ENCODE data around the gene PRX. TPM values are rescaled to one million over a fixed set of nuclear protein-coding genes. Genes with fewer than 3 reads are reported as not detected.
"Not testable (repeated sequence)": the region's sequence is repeated elsewhere in the genome, so short reads cannot be mapped to it uniquely, and the experiment has no call there.

The PRX gene
- total RNA-seq, 1 experiment from 2014 or later: 4.8 TPM

DNA sequence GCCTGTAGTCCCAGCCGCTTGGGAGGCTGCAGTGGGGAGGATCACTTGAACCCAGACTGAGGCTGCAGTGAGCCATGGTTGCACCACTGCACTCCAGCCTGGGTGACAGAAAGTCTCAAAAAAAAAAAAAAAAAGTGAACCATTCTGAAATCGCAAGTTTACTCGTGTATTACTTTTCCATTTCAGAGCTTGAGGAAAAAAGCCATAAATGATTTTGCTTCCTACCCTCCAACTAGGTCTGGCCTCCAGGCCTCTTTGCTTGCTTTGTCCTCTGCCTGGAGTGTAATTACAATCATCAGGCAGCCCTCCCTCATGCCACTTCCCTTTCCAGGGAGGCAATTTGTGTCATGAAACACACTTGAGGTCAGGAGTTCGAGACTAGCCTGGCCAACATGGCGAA, 43.9 kb upstream of the PRX start:
- Histone ChIP-seq H3K9me3 (ENCODE audit: control insufficient read depth in 1 of 2, insufficient read depth in 1 of 2, low read depth in 1 of 2, low read length in 2 of 2) (no peaks in the 10 kb centered on the region), H3K36me3 (ENCODE audit: control insufficient read depth in 1 of 2, insufficient read depth in 2 of 2, low read length in 2 of 2) (peaks cover 7 to 11% of the 10 kb centered on the region in 2 experiments), H3K4me3 (replicated peaks in 1 of 2; ENCODE audit: low read depth in 1 of 2, low read length in 2 of 2) (no peak overlapping the region), H2AFZ (ENCODE audit: low read depth, low read length, poor library complexity, severe bottlenecking) (no peak overlapping the region), H3K79me2 (ENCODE audit: insufficient read depth, low read length) (peaks cover 13% of the 10 kb centered on the region; the same call in 1 of the 2 replicates), H4K20me1 (ENCODE audit: insufficient read depth) (no peaks in the 10 kb centered on the region), H3K9ac (ENCODE audit: low read length) (no peak overlapping the region), H3K27ac (ENCODE audit: low read depth, low read length) (no peak overlapping the region), H3K4me1 (ENCODE audit: control insufficient read depth in 1 of 2, insufficient read depth in 2 of 2, low read length in 2 of 2) (peaks cover 5 to 7% of the 10 kb centered on the region in 2 experiments; a peak in 3 of 4 replicates), H3K4me2 (ENCODE audit: low read length) (no peak overlapping the region), H3K9me2 (ENCODE audit: insufficient read depth) (no peaks in the 10 kb centered on the region), H3K27me3 (ENCODE audit: insufficient read depth, low read length) (no peaks in the 10 kb centered on the region)
- TF ChIP-seq, protein P1, sequence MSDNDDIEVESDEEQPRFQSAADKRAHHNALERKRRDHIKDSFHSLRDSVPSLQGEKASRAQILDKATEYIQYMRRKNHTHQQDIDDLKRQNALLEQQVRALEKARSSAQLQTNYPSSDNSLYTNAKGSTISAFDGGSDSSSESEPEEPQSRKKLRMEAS (IDR thresholded peaks at IDR 0.05): no peak
- TF ChIP-seq, protein P2, sequence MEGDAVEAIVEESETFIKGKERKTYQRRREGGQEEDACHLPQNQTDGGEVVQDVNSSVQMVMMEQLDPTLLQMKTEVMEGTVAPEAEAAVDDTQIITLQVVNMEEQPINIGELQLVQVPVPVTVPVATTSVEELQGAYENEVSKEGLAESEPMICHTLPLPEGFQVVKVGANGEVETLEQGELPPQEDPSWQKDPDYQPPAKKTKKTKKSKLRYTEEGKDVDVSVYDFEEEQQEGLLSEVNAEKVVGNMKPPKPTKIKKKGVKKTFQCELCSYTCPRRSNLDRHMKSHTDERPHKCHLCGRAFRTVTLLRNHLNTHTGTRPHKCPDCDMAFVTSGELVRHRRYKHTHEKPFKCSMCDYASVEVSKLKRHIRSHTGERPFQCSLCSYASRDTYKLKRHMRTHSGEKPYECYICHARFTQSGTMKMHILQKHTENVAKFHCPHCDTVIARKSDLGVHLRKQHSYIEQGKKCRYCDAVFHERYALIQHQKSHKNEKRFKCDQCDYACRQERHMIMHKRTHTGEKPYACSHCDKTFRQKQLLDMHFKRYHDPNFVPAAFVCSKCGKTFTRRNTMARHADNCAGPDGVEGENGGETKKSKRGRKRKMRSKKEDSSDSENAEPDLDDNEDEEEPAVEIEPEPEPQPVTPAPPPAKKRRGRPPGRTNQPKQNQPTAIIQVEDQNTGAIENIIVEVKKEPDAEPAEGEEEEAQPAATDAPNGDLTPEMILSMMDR (IDR thresholded peaks at IDR 0.05 in 2 of 3, conservative IDR thresholded peaks at IDR 0.05 in 1 of 3; ENCODE audit: borderline replicate concordance in 1 of 3, insufficient read depth in 1 of 3, low read depth in 2 of 3, low read length in 2 of 3): no peak
- ChIA-PET CTCF (interaction anchor here (1.3 kb wide), 1 partner anchor 36 kb away, joined by 3 read pairs; no protein-coding TSS in a partner anchor), RAD21 (ENCODE audit: low non-redundant PET in 1 of 2, low total read pairs in 2 of 2, uncharacterized antibody in 2 of 2, unreplicated experiment in 2 of 2) (no interaction called here), POLR2A (no interaction called here)
- intact Hi-C loops (cut with micrococcal nuclease): no loop called here
- DNase-seq (ENCODE audit: low read depth, low spot score) (no peak), ATAC-seq (no peak)
- no TSS peak for BruUV-seq (replicated peaks)

DNA sequence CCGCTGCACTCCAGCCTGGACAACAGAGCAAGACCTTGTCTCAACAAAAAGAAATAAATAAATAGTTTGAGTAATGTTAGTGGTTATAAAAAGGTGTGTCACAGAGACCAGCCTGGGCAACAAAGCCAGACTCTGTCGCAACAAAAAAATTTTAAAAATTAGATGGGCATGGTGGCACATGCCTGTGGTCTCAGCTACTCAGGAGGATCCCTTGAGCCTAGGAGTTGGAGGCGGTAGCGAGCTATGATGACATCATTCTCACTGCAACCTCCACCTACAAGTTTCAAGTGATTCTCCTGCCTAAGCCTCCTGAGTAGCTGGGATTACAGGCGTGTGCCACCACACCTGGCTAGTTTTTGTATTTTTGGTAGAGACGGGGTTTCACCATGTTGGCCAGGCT, 40.8 kb upstream of the PRX start:
- DNase-seq (ENCODE audit: low read depth, low spot score); H3K9me3 ChIP-seq (ENCODE audit: control insufficient read depth in 1 of 2, insufficient read depth in 1 of 2, low read depth in 1 of 2, low read length in 2 of 2); H3K27me3 ChIP-seq (ENCODE audit: insufficient read depth, low read length); intact Hi-C loops (cut with micrococcal nuclease); H3K4me1 ChIP-seq (ENCODE audit: control insufficient read depth in 1 of 2, insufficient read depth in 2 of 2, low read length in 2 of 2); H3K9me2 ChIP-seq (ENCODE audit: insufficient read depth); H3K27ac ChIP-seq (ENCODE audit: low read depth, low read length); H3K4me2 ChIP-seq (ENCODE audit: low read length); H3K4me3 ChIP-seq (replicated peaks in 1 of 2; ENCODE audit: low read depth in 1 of 2, low read length in 2 of 2); H3K79me2 ChIP-seq (ENCODE audit: insufficient read depth, low read length); H4K20me1 ChIP-seq (ENCODE audit: insufficient read depth); H2AFZ ChIP-seq (ENCODE audit: low read depth, low read length, poor library complexity, severe bottlenecking); H3K9ac ChIP-seq (ENCODE audit: low read length); BruUV-seq (replicated peaks): not testable (repeated sequence)
- POLR2A ChIA-PET: interaction anchor here (2.0 to 2.7 kb wide), 2 partner anchors 10 kb away, joined by 8 to 19 read pairs; partner anchors contain the start of genes BLVRB and SERTAD3
- RAD21 ChIA-PET (ENCODE audit: low non-redundant PET in 1 of 2, low total read pairs in 2 of 2, uncharacterized antibody in 2 of 2, unreplicated experiment in 2 of 2): interaction anchor here in 1 of 2 experiments (0.9 kb wide), 1 partner anchor 10 kb away, joined by 4 read pairs; no protein-coding TSS in a partner anchor
- H3K36me3 ChIP-seq (ENCODE audit: control insufficient read depth in 1 of 2, insufficient read depth in 2 of 2, low read length in 2 of 2): peaks cover 7 to 11% of the 10 kb centered on the region in 2 experiments
- ATAC-seq: peak; percentile 63; the same call in 1 of the 2 replicates
- CTCF ChIA-PET: interaction anchor here (1.3 kb wide), 1 partner anchor 10 kb away, joined by 4 read pairs; no protein-coding TSS in a partner anchor
